ENCODE measurements around the gene AKR1D1. TPM values are rescaled to one million over a fixed set of nuclear protein-coding genes. Genes with fewer than 3 reads are reported as not detected.
"Not testable (repeated sequence)": the region's sequence is repeated elsewhere in the genome, so short reads cannot be mapped to it uniquely, and the experiment has no call there.

AKR1D1 gene
- total RNA-seq, 2 donors from 2014 or later, result not detected

DNA sequence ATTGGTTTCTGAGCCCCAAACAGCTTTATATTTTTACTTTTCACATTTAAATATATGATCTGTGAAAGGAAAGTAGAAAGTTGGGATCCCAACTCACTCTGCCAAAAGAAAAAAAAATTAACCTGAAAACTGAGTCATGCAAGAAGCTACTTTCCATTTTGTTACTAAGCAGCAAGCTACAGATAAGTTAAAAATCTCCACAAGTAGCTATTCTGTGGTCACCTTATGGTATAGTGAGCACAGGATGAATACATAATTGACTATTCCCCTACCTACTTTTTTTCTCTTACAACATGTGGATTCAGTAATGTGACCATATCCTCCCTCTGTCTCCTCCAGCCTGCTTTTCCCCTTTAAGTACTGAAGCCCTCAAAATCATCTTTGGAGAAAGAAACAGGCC is 44.1 kb upstream of the AKR1D1 start:
- no peak for ATAC-seq (ENCODE audit: insufficient number of reproducible peaks, low FRiP score, low read depth)
- TF ChIP-seq, protein P1, sequence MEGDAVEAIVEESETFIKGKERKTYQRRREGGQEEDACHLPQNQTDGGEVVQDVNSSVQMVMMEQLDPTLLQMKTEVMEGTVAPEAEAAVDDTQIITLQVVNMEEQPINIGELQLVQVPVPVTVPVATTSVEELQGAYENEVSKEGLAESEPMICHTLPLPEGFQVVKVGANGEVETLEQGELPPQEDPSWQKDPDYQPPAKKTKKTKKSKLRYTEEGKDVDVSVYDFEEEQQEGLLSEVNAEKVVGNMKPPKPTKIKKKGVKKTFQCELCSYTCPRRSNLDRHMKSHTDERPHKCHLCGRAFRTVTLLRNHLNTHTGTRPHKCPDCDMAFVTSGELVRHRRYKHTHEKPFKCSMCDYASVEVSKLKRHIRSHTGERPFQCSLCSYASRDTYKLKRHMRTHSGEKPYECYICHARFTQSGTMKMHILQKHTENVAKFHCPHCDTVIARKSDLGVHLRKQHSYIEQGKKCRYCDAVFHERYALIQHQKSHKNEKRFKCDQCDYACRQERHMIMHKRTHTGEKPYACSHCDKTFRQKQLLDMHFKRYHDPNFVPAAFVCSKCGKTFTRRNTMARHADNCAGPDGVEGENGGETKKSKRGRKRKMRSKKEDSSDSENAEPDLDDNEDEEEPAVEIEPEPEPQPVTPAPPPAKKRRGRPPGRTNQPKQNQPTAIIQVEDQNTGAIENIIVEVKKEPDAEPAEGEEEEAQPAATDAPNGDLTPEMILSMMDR (IDR thresholded peaks at IDR 0.05), result no peak

DNA sequence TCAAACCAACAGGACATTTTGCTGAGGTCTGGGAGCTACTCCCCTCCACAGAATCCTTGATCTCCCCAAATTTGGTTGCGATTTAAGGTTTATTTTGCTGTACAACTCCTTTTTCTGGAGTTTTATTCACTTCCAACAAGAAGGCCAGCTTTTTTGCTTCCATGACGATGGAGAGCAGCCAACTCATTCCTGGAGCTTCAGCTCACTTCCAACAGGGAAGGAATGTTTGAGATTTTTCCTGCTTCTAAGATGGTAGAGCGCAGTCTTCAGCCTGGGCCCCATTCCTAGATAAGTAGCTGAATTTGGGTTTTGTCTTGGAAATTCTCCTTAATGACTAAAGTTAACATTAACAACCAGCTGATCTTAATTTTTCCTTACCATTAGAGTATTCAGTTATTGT is 43.5 kb upstream of the AKR1D1 start:
- no peaks in the 10 kb centered on the region for H3K4me1 ChIP-seq (ENCODE audit: control insufficient read depth in 1 of 2, low read depth in 2 of 2)
- no peaks in the 10 kb centered on the region for H3K27me3 ChIP-seq (replicated peaks; ENCODE audit: insufficient read depth)
- H3K27ac ChIP-seq, result no peak overlapping the region
- DNase-seq (ENCODE audit: low spot score) (no peak), ATAC-seq (ENCODE audit: insufficient number of reproducible peaks, low FRiP score, low read depth) (no peak)
- H3K36me3 ChIP-seq, result no peaks in the 10 kb centered on the region
- TF ChIP-seq, protein P1 (IDR thresholded peaks at IDR 0.05), result no peak
- no peaks in the 10 kb centered on the region for H3K9me3 ChIP-seq
- no peak overlapping the region for H3K4me3 ChIP-seq

More for the DNA sequence above, 44.1 kb upstream of the AKR1D1 start:
- Histone ChIP-seq H3K27me3 (replicated peaks; ENCODE audit: insufficient read depth) (no peaks in the 10 kb centered on the region), H3K27ac (no peak overlapping the region), H3K9me3 (no peaks in the 10 kb centered on the region), H3K36me3 (no peaks in the 10 kb centered on the region), H3K4me1 (ENCODE audit: control insufficient read depth in 1 of 2, low read depth in 2 of 2) (no peaks in the 10 kb centered on the region), H3K4me3 (no peak overlapping the region)
- DNase-seq (ENCODE audit: low spot score), result no peak

DNA sequence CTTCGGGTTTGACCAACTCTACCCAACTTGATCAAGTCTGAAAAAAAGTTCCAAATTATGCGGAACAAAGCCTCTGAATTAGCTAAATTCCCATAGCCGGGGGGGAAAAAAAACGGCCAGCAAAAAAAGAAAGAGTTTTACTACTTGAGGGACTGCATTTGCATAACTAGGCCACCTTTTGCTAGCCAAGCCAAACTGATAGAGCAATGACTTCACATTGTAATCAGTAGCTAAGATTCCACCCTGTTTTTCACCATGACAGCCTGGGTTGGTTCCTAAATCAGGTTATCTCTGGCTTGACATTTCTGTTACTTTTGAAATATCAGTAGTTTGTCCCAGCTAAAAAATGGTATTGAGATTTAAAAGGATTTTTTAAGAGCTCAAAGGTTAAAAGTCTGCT is 43.0 kb upstream of the AKR1D1 start:
- TF ChIP-seq, protein P1 (IDR thresholded peaks at IDR 0.05), result no peak
- H3K36me3 ChIP-seq, result no peaks in the 10 kb centered on the region

DNA sequence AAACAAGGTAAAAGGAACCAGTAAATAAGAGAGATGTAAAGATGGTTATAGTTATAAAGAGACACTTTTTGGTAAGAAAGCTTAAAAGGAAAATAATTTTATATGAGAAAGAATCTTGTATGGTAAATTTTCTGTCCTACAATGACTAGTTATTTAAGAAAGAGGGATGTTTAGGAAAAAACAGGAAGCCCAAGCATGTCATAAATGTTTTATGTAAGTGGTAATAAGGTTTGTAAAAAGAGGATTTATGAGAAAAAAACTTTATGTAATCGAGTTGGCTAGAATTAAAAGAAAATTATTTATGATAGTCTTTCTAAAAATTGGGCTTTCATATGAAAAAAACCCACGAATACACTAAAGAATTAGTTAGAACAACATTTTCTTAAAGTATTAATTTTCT is 40.1 kb upstream of the AKR1D1 start:
- no peak overlapping the region for H3K4me3 ChIP-seq
- H3K27me3 ChIP-seq (replicated peaks; ENCODE audit: insufficient read depth), result no peaks in the 10 kb centered on the region
- no peaks in the 10 kb centered on the region for H3K9me3 ChIP-seq
- H3K27ac ChIP-seq, result no peak overlapping the region
- TF ChIP-seq, protein P1 (IDR thresholded peaks at IDR 0.05), result no peak
- H3K4me1 ChIP-seq (ENCODE audit: control insufficient read depth in 1 of 2, low read depth in 2 of 2), result no peaks in the 10 kb centered on the region
- DNase-seq (ENCODE audit: low spot score) (no peak), ATAC-seq (ENCODE audit: insufficient number of reproducible peaks, low FRiP score, low read depth) (no peak)
- H3K36me3 ChIP-seq, result no peaks in the 10 kb centered on the region

More for the DNA sequence above, 43.0 kb upstream of the AKR1D1 start:
- Histone ChIP-seq H3K9me3 (no peaks in the 10 kb centered on the region), H3K27me3 (replicated peaks; ENCODE audit: insufficient read depth) (no peaks in the 10 kb centered on the region), H3K27ac (no peak overlapping the region), H3K4me1 (ENCODE audit: control insufficient read depth in 1 of 2, low read depth in 2 of 2) (no peaks in the 10 kb centered on the region), H3K4me3 (no peak overlapping the region)
- ATAC-seq (ENCODE audit: insufficient number of reproducible peaks, low FRiP score, low read depth) (no peak), DNase-seq (ENCODE audit: low spot score) (no peak)

DNA sequence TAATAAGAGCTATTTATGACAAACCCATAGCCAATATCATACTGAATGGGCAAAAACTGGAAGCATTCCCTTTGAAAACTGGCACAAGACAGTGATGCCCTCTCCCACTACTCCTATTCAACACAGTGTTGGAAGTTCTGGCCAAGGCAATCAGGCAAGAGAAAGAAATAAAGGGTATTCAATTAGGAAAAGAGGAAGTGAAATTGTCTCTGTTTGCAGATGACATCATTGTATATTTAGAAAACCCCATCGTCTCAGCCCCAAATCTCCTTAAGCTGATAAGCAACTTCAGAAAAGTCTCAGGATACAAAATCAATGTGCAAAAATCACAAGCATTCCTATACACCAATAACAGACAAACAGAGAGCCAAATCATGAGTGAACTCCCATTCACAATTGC is 36.2 kb upstream of the AKR1D1 start:
- not testable (repeated sequence) for H3K4me1 ChIP-seq (ENCODE audit: control insufficient read depth in 1 of 2, low read depth in 2 of 2); H3K4me3 ChIP-seq; H3K27ac ChIP-seq; H3K9me3 ChIP-seq; DNase-seq (ENCODE audit: low spot score); H3K27me3 ChIP-seq (replicated peaks; ENCODE audit: insufficient read depth); ATAC-seq (ENCODE audit: insufficient number of reproducible peaks, low FRiP score, low read depth); H3K36me3 ChIP-seq

DNA sequence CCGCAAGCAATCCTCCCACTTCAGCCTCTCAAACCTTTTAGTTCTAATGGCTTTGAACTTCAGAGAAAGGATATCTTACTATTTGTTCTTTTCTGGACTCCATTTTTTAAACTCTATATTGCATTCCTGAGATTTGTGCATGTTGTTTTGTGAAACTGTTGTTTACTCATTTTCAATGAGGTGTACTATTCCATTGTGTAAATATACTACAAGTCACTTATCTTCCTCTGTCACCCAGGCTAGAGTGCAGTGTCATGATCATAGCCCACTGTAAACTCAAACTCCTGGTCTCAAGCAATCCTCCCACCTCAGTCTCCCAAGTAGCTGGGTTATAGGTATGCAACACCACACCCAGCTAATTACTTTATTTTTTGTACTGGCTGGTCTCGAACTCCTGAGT is 31.4 kb upstream of the AKR1D1 start:
- Histone ChIP-seq H3K4me1 (ENCODE audit: control insufficient read depth in 1 of 2, low read depth in 2 of 2) (no peaks in the 10 kb centered on the region), H3K27me3 (replicated peaks; ENCODE audit: insufficient read depth) (no peaks in the 10 kb centered on the region), H3K36me3 (no peaks in the 10 kb centered on the region), H3K4me3 (no peak overlapping the region), H3K9me3 (no peaks in the 10 kb centered on the region), H3K27ac (no peak overlapping the region)
- TF ChIP-seq, protein P1 (IDR thresholded peaks at IDR 0.05), result no peak
- DNase-seq (ENCODE audit: low spot score) (no peak), ATAC-seq (ENCODE audit: insufficient number of reproducible peaks, low FRiP score, low read depth) (no peak)

All from thoracic aorta (tissue), 2 donors.